GM12878 (cell line): ENCODE data around the gene SEMA4D. TPM values are rescaled to one million over a fixed set of nuclear protein-coding genes. Genes with fewer than 3 reads are reported as not detected.

Source experiments
- ASH2L ChIP-seq: fragments of 300-600, 200-600 bp; sonication (generic); IDR thresholded peaks from 2 replicates; pipeline ENCODE4 v1.6.1; 2017; ENCODE audit warnings: low read depth, mild to moderate bottlenecking, borderline replicate concordance
- BCL11A ChIP-seq: IDR thresholded peaks from 2 replicates; pipeline ENCODE4 v1.6.1; 2011; ENCODE audit warnings: low read depth, low read length
- BHLHE40 ChIP-seq, 2 experiments: fragments of 450-650 bp in 1 of 2; IDR thresholded peaks; 2 replicates each; pipeline ENCODE4 v1.6.1; 2011 to 2017; ENCODE audit warnings: low read depth in 2 of 2, borderline replicate concordance in 1 of 2, improper control_type of control experiment in 1 of 2, low read length in 1 of 2, mild to moderate bottlenecking in 1 of 2
- ESRRA ChIP-seq: IDR thresholded peaks from 2 replicates; pipeline ENCODE4 v1.6.1; 2012; ENCODE audit warnings: mild to moderate bottlenecking, low read length, improper control_type of control experiment
- EZH2 ChIP-seq: IDR thresholded peaks from 2 replicates; pipeline ENCODE4 v1.6.1; 2012; ENCODE audit warnings: low read depth, mild to moderate bottlenecking, control low read depth, inconsistent platforms, low read length, borderline replicate concordance; ENCODE audit not compliant: control insufficient read depth
- FOXM1 ChIP-seq: IDR thresholded peaks from 2 replicates; pipeline ENCODE4 v1.6.1; 2012; ENCODE audit warnings: low read depth, mild to moderate bottlenecking, inconsistent platforms, low read length, moderate library complexity
- HDAC6 ChIP-seq: fragments of 200-600 bp; sonication (generic); IDR thresholded peaks from one replicate; pipeline ENCODE4 v1.8.0; 2017; ENCODE audit warnings: antibody characterized with exemption; ENCODE audit not compliant: unreplicated experiment
- MYB ChIP-seq: fragments of 150-350 bp; IDR thresholded peaks from 2 replicates; pipeline ENCODE4 v1.6.1; 2014; ENCODE audit warnings: mild to moderate bottlenecking, low read depth, low read length, borderline replicate concordance
- NFXL1 ChIP-seq: fragments of 450-650 bp; IDR thresholded peaks from 2 replicates; pipeline ENCODE4 v1.6.1; 2017; ENCODE audit warnings: antibody characterized with exemption, mild to moderate bottlenecking, borderline replicate concordance
- NKRF ChIP-seq: fragments of 450-650 bp; conservative IDR thresholded peaks from 2 replicates; pipeline ENCODE4 v1.6.1; 2017; ENCODE audit warnings: mild to moderate bottlenecking, moderate library complexity
- NR2F1 ChIP-seq: fragments of 450-650 bp; conservative IDR thresholded peaks from 2 replicates; pipeline ENCODE4 v1.6.1; 2017; ENCODE audit warnings: mild to moderate bottlenecking
- PBX3 ChIP-seq: IDR thresholded peaks from 2 replicates; pipeline ENCODE4 v1.6.1; 2011; ENCODE audit warnings: mild to moderate bottlenecking, low read depth, low read length, moderate library complexity; ENCODE audit not compliant: insufficient replicate concordance
- RAD21 ChIP-seq: IDR thresholded peaks from 2 replicates; pipeline ENCODE4 v1.6.1; 2011; ENCODE audit warnings: mild to moderate bottlenecking, low read depth, low read length, moderate library complexity; ENCODE audit not compliant: insufficient read depth
- RELB ChIP-seq: fragments of 450-650 bp; IDR thresholded peaks from 2 replicates; pipeline ENCODE4 v1.6.1; 2017; ENCODE audit warnings: low read depth, mild to moderate bottlenecking, moderate library complexity
- YBX1 ChIP-seq: fragments of 450-650 bp; IDR thresholded peaks from 2 replicates; pipeline ENCODE4 v1.6.1; 2016; ENCODE audit warnings: antibody characterized with exemption
- ZSCAN29 ChIP-seq: fragments of 450-650 bp; IDR thresholded peaks from 2 replicates; pipeline ENCODE4 v1.6.1; 2017; ENCODE audit warnings: mild to moderate bottlenecking, moderate library complexity
- polyA plus RNA-seq, 11 experiments: library from polyadenylated mRNA; depleted of rRNA in 4 of 11; unstranded in 6 of 11; stranded (reverse) in 5 of 11; fragments of >200 nt; fragmentation: Nextera tagmentation in 4 of 11; fragmentation: Illumina TruSeq in 1 of 11; extraction: Ambion mirVana in 4 of 11; extraction: Trizol in 1 of 11; gene quantifications; 1 replicate in 1 of 11; 2 replicates in 10 of 11; pipeline versions ENCODE4 v1.2.1 to v1.2.3, GENCODE V29; 2011 to 2016; ENCODE audit warnings: inconsistent platforms in 2 of 11, missing spikeins in 2 of 11, low read depth in 1 of 11
- total RNA-seq, 4 experiments: library from RNA; depleted of rRNA in 3 of 4; stranded (reverse); fragments of >200 nt in 3 of 4; fragmentation: Illumina TruSeq in 1 of 4; extraction: Trizol in 1 of 4; gene quantifications; 2 replicates each; pipeline versions ENCODE4 v1.2.1 to v1.2.3, GENCODE V29; 2013 to 2021
- TF ChIP-seq, protein P1 (sequence below): fragments of 450-650 bp; IDR thresholded peaks from 2 replicates; pipeline ENCODE4 v1.6.1; 2017; ENCODE audit warnings: mild to moderate bottlenecking, low read depth, inconsistent platforms; ENCODE audit not compliant: poor library complexity, severe bottlenecking
- TF ChIP-seq, protein P2 (sequence below): fragments of 450-650 bp; IDR thresholded peaks from 2 replicates; pipeline ENCODE4 v1.6.1; 2017; ENCODE audit warnings: antibody characterized with exemption, mild to moderate bottlenecking, moderate library complexity

The SEMA4D gene
- total and polyA plus RNA-seq, 10 of the 15 experiments (the other 5 are each of a cell fraction or from before 2014, with no cell fraction given), result 15.1 to 136 (median 39.6) TPM

- TF ChIP-seq PBX3, result no peak
- TF ChIP-seq BHLHE40 (IDR thresholded peaks at IDR 0.05; ENCODE audit: borderline replicate concordance in 1 of 2, low read depth in 2 of 2, low read length in 1 of 2), result peak in 1 of 2 experiments; percentile 15; a peak in 1 of 4 replicates
- TF ChIP-seq, protein P1, sequence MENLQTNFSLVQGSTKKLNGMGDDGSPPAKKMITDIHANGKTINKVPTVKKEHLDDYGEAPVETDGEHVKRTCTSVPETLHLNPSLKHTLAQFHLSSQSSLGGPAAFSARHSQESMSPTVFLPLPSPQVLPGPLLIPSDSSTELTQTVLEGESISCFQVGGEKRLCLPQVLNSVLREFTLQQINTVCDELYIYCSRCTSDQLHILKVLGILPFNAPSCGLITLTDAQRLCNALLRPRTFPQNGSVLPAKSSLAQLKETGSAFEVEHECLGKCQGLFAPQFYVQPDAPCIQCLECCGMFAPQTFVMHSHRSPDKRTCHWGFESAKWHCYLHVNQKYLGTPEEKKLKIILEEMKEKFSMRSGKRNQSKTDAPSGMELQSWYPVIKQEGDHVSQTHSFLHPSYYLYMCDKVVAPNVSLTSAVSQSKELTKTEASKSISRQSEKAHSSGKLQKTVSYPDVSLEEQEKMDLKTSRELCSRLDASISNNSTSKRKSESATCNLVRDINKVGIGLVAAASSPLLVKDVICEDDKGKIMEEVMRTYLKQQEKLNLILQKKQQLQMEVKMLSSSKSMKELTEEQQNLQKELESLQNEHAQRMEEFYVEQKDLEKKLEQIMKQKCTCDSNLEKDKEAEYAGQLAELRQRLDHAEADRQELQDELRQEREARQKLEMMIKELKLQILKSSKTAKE, result no peak
- TF ChIP-seq RELB, result peak; percentile 42; the same call in 1 of the 2 replicates
- TF ChIP-seq FOXM1, result peak; percentile 43; the same call in 1 of the 2 replicates
- no peak for TF ChIP-seq HDAC6
- no peak for TF ChIP-seq NKRF
- TF ChIP-seq YBX1, result no peak
- peak; percentile 90 for TF ChIP-seq NR2F1
- 0 out of 2 replicates have a peak, but pooled peaks have one; percentile 43 for TF ChIP-seq ASH2L
- TF ChIP-seq EZH2, result no peak
- TF ChIP-seq NFXL1, result no peak
- no peak for TF ChIP-seq ZSCAN29
- TF ChIP-seq ESRRA, result no peak
- TF ChIP-seq, protein P2, sequence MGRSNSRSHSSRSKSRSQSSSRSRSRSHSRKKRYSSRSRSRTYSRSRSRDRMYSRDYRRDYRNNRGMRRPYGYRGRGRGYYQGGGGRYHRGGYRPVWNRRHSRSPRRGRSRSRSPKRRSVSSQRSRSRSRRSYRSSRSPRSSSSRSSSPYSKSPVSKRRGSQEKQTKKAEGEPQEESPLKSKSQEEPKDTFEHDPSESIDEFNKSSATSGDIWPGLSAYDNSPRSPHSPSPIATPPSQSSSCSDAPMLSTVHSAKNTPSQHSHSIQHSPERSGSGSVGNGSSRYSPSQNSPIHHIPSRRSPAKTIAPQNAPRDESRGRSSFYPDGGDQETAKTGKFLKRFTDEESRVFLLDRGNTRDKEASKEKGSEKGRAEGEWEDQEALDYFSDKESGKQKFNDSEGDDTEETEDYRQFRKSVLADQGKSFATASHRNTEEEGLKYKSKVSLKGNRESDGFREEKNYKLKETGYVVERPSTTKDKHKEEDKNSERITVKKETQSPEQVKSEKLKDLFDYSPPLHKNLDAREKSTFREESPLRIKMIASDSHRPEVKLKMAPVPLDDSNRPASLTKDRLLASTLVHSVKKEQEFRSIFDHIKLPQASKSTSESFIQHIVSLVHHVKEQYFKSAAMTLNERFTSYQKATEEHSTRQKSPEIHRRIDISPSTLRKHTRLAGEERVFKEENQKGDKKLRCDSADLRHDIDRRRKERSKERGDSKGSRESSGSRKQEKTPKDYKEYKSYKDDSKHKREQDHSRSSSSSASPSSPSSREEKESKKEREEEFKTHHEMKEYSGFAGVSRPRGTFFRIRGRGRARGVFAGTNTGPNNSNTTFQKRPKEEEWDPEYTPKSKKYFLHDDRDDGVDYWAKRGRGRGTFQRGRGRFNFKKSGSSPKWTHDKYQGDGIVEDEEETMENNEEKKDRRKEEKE, result no peak
- TF ChIP-seq RAD21, result no peak
- TF ChIP-seq MYB, result no peak
- TF ChIP-seq BCL11A, result 0 out of 2 replicates have a peak, but pooled peaks have one; percentile 18
Measured at GRCh38 chr9:89522261-89522958, 24.5 kb upstream of the SEMA4D start (continued).
